Measurements from ENCODE around the gene DCC. TPM values are rescaled to one million over a fixed set of nuclear protein-coding genes. Genes with fewer than 3 reads are reported as not detected.

DCC gene
- total and polyA plus RNA-seq, 9 donors, result under 0.01 to 0.77 (median 0.30) TPM; not detected in 3

DNA sequence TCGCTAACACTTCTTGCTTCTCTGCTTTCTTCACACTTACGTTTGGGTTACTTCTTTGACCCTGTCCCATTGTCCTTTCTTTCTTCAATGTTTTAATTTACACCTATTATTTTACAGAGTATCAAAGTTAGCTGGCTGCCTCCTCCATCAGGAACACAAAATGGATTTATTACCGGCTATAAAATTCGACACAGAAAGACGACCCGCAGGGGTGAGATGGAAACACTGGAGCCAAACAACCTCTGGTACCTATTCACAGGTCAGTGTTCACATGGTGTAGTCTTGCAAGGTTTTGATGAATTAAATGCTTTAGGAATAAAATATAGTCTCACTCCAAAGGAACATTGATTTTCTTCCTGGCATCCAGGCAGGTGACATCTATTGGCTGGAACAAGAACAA lies 965.5 kb downstream of the DCC start:
- intact Hi-C loops (cut with DNase I), result no loop called here
- no peak for DNase-seq
- H3K4me3 ChIP-seq, result no peak overlapping the region
- H3K4me1 ChIP-seq (ENCODE audit: insufficient read depth), result no peaks in the 10 kb centered on the region
- no peak overlapping the region for H3K27ac ChIP-seq
- no peaks in the 10 kb centered on the region for H3K36me3 ChIP-seq
- TF ChIP-seq, protein P1, sequence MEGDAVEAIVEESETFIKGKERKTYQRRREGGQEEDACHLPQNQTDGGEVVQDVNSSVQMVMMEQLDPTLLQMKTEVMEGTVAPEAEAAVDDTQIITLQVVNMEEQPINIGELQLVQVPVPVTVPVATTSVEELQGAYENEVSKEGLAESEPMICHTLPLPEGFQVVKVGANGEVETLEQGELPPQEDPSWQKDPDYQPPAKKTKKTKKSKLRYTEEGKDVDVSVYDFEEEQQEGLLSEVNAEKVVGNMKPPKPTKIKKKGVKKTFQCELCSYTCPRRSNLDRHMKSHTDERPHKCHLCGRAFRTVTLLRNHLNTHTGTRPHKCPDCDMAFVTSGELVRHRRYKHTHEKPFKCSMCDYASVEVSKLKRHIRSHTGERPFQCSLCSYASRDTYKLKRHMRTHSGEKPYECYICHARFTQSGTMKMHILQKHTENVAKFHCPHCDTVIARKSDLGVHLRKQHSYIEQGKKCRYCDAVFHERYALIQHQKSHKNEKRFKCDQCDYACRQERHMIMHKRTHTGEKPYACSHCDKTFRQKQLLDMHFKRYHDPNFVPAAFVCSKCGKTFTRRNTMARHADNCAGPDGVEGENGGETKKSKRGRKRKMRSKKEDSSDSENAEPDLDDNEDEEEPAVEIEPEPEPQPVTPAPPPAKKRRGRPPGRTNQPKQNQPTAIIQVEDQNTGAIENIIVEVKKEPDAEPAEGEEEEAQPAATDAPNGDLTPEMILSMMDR (IDR thresholded peaks at IDR 0.05), result no peak
- H3K27me3 ChIP-seq, result no peaks in the 10 kb centered on the region
- no peaks in the 10 kb centered on the region for H3K9me3 ChIP-seq
- 45 to 58% (median 54%) methylated on average over 6 of the region's 6 CpGs for WGBS, 3 donors

DNA sequence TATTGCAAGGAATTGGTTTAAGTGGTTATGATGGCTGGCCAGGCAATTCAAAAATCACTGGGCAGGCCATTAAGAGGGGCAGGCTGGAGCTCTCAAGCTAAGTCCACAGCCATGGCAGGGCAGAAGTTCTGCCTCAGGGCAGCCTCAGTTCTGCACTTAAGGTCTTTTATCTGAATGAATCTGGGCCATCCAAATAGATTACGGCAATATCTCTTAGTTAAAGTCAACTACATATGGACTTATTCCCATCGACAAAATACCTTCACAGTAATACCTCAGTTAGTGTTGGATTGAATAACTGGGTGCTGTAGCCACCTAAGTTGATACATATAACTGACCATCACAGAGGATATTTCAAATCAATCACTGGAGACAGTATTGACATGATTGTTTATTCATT lies 979.6 kb downstream of the DCC start:
- no peaks in the 10 kb centered on the region for H3K4me1 ChIP-seq (ENCODE audit: insufficient read depth)
- no peaks in the 10 kb centered on the region for H3K9me3 ChIP-seq
- WGBS, 3 donors, result 91 to 100% (median 98%) methylated on average over 2 of the region's 2 CpGs
- intact Hi-C loops (cut with DNase I), result no loop called here
- no peak overlapping the region for H3K4me3 ChIP-seq
- no peaks in the 10 kb centered on the region for H3K27me3 ChIP-seq
- no peak overlapping the region for H3K27ac ChIP-seq
- no peaks in the 10 kb centered on the region for H3K36me3 ChIP-seq
- TF ChIP-seq EP300 (IDR thresholded peaks at IDR 0.05), result no peak
- TF ChIP-seq, protein P1 (IDR thresholded peaks at IDR 0.05), result no peak
- TF ChIP-seq POLR2A (IDR thresholded peaks at IDR 0.05), result no peak
- no peak for DNase-seq

DNA sequence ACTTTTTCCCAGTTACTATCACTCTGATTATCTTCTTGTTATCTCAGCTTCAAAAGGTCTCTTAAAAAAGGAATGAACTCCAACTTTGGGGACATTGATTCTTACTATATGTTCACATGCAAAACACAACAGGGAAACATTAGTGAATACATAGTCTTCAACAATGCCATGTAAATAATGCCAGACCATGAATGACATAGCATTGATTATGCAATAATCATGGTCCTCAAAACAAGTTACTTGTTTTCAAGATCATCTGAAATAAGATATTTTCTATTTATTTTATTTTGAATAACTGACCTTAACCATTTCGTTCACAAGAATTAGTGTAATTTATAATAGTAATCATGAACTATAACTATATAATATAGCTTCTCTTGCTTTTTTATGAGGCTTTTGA lies 982.2 kb downstream of the DCC start:
- intact Hi-C loops (cut with DNase I), result no loop called here
- TF ChIP-seq EP300 (IDR thresholded peaks at IDR 0.05) (no peak), POLR2A (IDR thresholded peaks at IDR 0.05) (no peak)
- TF ChIP-seq, protein P1 (IDR thresholded peaks at IDR 0.05), result no peak
- H3K27ac ChIP-seq, result no peak overlapping the region
- no peak for DNase-seq
- no peaks in the 10 kb centered on the region for H3K9me3 ChIP-seq
- 60 to 73% (median 72%) methylated on average over 1 of the region's 1 CpG for WGBS, 3 donors
- no peaks in the 10 kb centered on the region for H3K4me1 ChIP-seq (ENCODE audit: insufficient read depth)
- no peaks in the 10 kb centered on the region for H3K36me3 ChIP-seq
- H3K27me3 ChIP-seq, result no peaks in the 10 kb centered on the region
- no peak overlapping the region for H3K4me3 ChIP-seq

DNA sequence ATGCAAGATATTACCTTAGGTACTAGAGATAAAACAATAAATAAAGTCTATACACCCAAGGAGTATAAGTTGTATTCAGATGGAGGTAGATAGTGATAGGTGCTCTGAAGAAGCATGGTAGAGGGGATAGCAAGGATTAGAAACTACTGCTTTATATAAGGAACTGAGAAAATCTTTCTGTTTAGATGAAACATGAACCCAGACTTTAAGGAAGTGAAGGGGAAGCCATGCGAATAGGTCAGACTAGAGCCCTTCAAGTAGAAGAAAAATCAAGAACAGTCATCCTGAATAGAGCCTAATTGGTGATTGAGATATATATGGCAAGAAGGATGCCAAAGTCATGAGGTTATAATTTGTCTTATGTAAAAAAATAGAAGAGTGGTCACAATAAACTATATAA lies 984.4 kb downstream of the DCC start:
- H3K27me3 ChIP-seq, result peaks cover under 1% of the 10 kb centered on the region
- no peak overlapping the region for H3K4me3 ChIP-seq
- no peak overlapping the region for H3K27ac ChIP-seq
- 85 to 89% (median 88%) methylated on average over 1 of the region's 1 CpG for WGBS, 3 donors
- no peaks in the 10 kb centered on the region for H3K9me3 ChIP-seq
- H3K36me3 ChIP-seq, result no peaks in the 10 kb centered on the region
- intact Hi-C loops (cut with DNase I), result no loop called here
- no peaks in the 10 kb centered on the region for H3K4me1 ChIP-seq (ENCODE audit: insufficient read depth)
- no peak for DNase-seq
- TF ChIP-seq, protein P1 (IDR thresholded peaks at IDR 0.05), result no peak
- TF ChIP-seq EP300 (IDR thresholded peaks at IDR 0.05) (no peak), POLR2A (IDR thresholded peaks at IDR 0.05) (no peak)
